22Rv1 (cell line): ENCODE data around the gene ANKRD65.
"Not testable (repeated sequence)": the region's sequence is repeated elsewhere in the genome, so short reads cannot be mapped to it uniquely, and the experiment has no call there.

Source experiments
- H3K27ac ChIP-seq: fragments of 450-650 bp; 2 replicates; pipeline ENCODE4 v1.5.1; 2017
- ZFX ChIP-seq: fragments of 450-650 bp; IDR thresholded peaks from 2 replicates; pipeline ENCODE4 v1.6.1; 2017; ENCODE audit warnings: antibody characterized with exemption, borderline replicate concordance
- TF ChIP-seq, protein P1 (sequence below): fragments of 450-650 bp; IDR thresholded peaks from 2 replicates; pipeline ENCODE4 v1.5.1; 2017; ENCODE audit warnings: mild to moderate bottlenecking

The ANKRD65 gene

DNA sequence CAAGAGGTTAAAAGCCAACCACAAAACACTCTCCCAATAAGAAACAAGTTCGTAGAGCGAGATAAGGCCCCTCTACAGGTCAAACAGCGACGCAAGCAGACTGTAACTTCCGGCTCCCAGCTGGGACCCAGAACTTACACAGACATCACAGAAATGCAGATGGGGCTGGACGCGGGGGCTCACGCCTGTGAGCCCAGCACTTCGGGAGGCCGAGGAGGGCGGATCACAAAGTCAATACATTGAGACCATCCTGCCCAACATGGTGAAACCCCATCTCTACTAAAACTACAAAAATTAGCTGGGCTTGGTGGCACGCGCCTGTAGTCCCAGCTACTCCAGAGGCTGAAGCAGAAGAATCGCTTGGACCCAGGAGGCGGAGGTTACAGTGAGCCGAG is 33.0 kb downstream of the ANKRD65 start:
- no peak overlapping the region for H3K27ac ChIP-seq
- TF ChIP-seq, protein P1, sequence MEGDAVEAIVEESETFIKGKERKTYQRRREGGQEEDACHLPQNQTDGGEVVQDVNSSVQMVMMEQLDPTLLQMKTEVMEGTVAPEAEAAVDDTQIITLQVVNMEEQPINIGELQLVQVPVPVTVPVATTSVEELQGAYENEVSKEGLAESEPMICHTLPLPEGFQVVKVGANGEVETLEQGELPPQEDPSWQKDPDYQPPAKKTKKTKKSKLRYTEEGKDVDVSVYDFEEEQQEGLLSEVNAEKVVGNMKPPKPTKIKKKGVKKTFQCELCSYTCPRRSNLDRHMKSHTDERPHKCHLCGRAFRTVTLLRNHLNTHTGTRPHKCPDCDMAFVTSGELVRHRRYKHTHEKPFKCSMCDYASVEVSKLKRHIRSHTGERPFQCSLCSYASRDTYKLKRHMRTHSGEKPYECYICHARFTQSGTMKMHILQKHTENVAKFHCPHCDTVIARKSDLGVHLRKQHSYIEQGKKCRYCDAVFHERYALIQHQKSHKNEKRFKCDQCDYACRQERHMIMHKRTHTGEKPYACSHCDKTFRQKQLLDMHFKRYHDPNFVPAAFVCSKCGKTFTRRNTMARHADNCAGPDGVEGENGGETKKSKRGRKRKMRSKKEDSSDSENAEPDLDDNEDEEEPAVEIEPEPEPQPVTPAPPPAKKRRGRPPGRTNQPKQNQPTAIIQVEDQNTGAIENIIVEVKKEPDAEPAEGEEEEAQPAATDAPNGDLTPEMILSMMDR, result no peak
- no peak for TF ChIP-seq ZFX

DNA sequence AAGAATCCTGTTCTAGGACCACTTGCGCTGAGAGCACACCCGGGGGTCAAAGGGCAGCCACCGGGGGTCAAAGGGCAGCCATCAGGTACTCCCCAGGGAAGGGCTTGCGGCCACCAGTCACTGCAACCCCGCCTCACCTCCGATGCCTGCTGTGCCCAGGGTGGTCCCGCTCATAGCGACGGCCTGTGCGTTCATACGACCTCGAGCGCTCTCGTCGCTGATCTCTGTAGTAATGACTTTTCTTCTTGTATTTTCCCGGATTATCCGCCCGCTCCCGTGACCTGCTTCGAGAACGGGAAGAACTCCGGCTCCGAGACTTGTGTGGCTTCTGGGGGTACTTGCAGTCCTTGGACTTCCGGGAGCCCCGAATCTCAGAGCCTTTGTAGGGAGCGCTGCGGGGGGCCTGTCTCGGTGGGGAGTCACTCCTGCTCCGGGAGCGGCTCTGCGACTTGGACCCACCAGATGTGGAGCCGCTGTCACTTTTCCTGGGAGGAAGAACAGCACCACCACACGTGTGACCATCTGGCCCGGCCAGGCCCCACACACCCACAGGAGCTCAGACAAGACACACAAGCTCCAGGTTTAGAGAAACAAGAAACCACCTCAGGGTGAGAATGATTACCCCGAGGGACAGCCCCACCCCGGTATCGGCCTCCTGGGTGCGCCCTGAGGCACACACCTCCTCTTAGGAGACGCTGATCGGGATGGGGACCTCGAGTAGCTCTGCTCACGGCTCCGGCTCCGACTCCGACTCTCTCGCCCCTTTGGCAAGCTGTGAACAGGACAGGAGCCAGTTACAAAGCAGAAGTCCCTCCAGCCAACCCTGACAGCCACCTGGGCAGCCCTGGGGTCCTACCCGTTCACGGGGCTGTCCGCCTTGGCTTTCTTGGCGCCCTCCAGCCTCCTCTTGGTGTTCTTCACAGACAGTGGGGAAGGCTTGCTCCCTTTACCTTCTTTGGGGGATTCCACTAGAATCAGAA is 33.7 kb downstream of the ANKRD65 start:
- no peak for TF ChIP-seq ZFX
- TF ChIP-seq, protein P1, result no peak

DNA sequence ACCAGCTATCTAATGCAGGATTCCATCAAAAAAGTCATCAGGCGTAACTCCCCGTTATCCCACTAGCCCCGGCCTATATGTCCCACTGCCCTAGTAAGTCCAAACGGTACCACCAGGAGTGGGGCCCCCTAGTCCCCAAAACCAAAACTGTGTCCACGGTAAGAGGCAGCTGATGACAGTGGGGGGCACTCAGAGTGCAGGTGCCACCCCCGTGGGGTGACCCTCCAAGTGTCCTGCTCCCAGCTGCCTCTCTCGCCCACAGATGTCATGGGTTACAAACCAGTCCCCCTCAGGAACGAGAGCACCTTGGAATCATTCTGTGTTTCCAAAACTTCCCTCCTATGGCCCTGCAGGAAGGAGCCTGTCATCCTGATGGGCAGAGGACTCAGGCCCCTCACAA is 35.1 kb downstream of the ANKRD65 start:
- H3K27ac ChIP-seq, result no peak overlapping the region
- TF ChIP-seq, protein P1, result no peak
- TF ChIP-seq ZFX, result no peak

More for the DNA sequence above, 33.7 kb downstream of the ANKRD65 start:
- no peak overlapping the region for H3K27ac ChIP-seq

DNA sequence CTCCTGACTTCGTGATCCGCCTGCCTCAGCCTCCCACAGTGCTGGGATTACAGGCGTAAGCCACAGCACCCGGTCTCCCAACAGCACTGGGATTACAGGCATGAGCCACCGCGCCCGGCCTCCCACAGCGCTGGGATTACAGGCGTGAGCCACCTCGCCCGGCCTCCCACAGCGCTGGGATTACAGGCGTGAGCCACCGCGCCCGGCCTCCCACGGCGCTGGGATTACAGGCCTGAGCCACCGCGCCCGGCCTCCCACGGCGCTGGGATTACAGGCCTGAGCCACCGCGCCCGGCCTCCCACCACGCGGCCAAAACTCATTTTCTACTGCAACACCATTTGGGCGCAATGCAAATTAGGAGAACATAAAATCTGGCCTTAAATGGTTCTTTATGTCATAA is 35.7 kb downstream of the ANKRD65 start:
- not testable (repeated sequence) for H3K27ac ChIP-seq

DNA sequence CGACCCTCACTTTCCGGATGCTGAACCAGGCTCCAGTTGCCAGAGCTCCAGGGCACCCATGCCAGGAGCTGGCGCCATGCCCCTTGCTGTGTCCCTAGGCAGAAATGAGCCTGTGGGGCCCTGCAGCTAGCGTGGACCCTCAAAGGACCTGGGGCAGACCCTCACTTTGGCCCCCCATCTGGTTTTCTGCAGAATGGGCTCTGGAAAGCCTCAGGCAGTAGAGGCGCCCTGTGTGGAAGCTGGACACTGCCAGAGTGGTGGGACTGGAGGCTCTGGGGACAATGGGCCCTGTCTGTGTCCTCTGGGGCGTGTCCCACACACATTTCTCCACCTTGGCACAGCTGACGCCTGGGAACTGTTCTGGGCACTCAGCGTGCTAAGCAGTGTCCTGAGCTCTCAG is 39.8 kb downstream of the ANKRD65 start:
- TF ChIP-seq ZFX, result no peak
- TF ChIP-seq, protein P1, result no peak
- H3K27ac ChIP-seq, result no peak overlapping the region

DNA sequence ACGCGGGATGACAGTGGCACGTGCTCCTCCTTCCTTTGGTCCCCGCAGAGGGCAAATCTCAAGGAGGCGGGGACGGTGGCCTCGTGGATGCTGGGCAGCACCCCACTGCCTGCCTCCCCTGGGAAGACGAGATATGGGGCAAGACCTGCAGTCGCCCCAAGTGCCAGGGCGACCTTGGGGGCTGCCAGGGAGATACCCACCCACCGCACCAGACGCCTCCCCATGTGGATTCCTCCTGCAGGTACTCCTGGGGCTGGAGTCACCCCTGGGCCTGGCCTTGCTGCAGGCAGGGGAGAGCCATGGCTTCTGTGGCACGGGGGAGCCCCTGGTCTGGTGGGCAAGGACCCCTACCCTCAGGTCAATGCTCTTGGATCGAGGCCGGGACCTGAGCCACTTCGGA is 40.2 kb downstream of the ANKRD65 start:
- H3K27ac ChIP-seq, result no peak overlapping the region
- no peak for TF ChIP-seq ZFX
- TF ChIP-seq, protein P1, result no peak

DNA sequence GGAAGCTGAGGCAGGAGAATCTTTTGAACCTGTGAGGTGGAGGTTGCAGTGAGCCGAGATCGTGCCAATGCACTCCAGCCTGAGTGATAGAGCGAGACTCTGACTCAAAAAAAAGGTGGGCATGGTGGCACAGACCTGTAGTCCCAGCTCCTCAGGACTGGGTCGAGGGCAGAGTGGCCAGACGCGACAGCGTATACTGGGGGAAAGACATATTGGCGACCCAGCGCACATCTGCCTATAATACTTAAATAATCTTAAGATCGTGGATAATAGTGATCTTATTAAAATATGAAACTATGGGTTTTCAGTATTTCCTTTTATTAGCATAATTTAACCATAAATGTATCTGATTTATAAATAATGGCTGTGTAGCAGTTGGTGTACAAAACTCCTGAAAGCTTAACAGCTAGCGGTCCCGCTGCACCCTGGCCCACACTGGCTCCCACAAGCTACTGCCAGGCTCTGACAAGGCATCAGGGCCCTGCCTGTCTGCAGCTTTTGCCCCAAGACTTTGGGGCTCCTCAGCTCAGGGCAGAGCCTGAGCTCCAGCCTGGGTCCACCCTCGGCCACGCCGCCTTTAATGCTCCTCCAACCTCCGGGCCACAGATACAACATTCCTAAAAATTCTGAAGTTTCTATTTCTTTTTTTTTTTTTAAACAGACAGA is 43.4 kb downstream of the ANKRD65 start:
- TF ChIP-seq, protein P1, result no peak
- TF ChIP-seq ZFX, result no peak

More for the DNA sequence above, 43.4 kb downstream of the ANKRD65 start:
- H3K27ac ChIP-seq, result no peak overlapping the region
